Activated naive CD4-positive, alpha-beta T cell treated with anti-CD3 and anti-CD28 coated beads, Interleukin-2, amount 50 U/mL, for 24 hours (primary cell): ENCODE results near the gene FGF11.
A peak's percentile ranks its signal among the peaks of the same experiment; 100 is the strongest.

ENCODE experiments used
- H3K27ac Mint-ChIP-seq: one replicate; pipeline ENCODE4 v1.8.0; 2021; ENCODE audit warnings: mild to moderate bottlenecking, mixed read lengths
- H3K27me3 Mint-ChIP-seq: one replicate; pipeline ENCODE4 v1.8.0; 2021; ENCODE audit warnings: mixed read lengths
- H3K36me3 Mint-ChIP-seq: one replicate; pipeline ENCODE4 v1.8.0; 2021; ENCODE audit warnings: mixed read lengths
- H3K4me1 Mint-ChIP-seq: one replicate; pipeline ENCODE4 v1.8.0; 2021; ENCODE audit warnings: mixed read lengths
- H3K4me3 Mint-ChIP-seq: one replicate; pipeline ENCODE4 v1.8.0; 2021; ENCODE audit warnings: mild to moderate bottlenecking, mixed read lengths
- H3K9me3 Mint-ChIP-seq: one replicate; pipeline ENCODE4 v1.8.0; 2021; ENCODE audit warnings: mixed read lengths

Gene FGF11

GRCh38 chr17:7418472-7419152 lies 20.7 kb upstream of the FGF11 start:
- H3K27ac Mint-ChIP-seq: no peak overlapping the region
- no peaks in the 10 kb centered on the region for H3K4me1 Mint-ChIP-seq
- H3K36me3 Mint-ChIP-seq: no peaks in the 10 kb centered on the region
- no peaks in the 10 kb centered on the region for H3K27me3 Mint-ChIP-seq
- no peaks in the 10 kb centered on the region for H3K9me3 Mint-ChIP-seq
- H3K4me3 Mint-ChIP-seq: no peak overlapping the region

- Mint-ChIP-seq H3K27me3 (no peaks in the 10 kb centered on the region), H3K4me3 (no peak within 1 kb of the TSS), H3K4me1 (no peaks in the 10 kb centered on the region), H3K27ac (no peak within 1 kb of the TSS), H3K36me3 (no peaks in the 10 kb centered on the region), H3K9me3 (no peaks in the 10 kb centered on the region)
These were observed 19.3 kb upstream of the FGF11 start, which contains the start of gene SPEM1 for GRCh38 chr17:7419819-7420610. TSS of gene SPEM1 (plus strand) at chr17:7420324. CDS start at chr17:7420385, 61 bp downstream.

GRCh38 chr17:7421186-7421585 lies 18.1 kb upstream of the FGF11 start:
- Mint-ChIP-seq H3K27me3 (no peaks in the 10 kb centered on the region), H3K36me3 (no peaks in the 10 kb centered on the region), H3K9me3 (no peaks in the 10 kb centered on the region), H3K4me1 (no peaks in the 10 kb centered on the region), H3K27ac (no peak overlapping the region), H3K4me3 (no peak overlapping the region)

- no peaks in the 10 kb centered on the region for H3K9me3 Mint-ChIP-seq
- H3K27me3 Mint-ChIP-seq: no peaks in the 10 kb centered on the region
- no peaks in the 10 kb centered on the region for H3K4me1 Mint-ChIP-seq
- no peak overlapping the region for H3K27ac Mint-ChIP-seq
- no peaks in the 10 kb centered on the region for H3K36me3 Mint-ChIP-seq
- no peak overlapping the region for H3K4me3 Mint-ChIP-seq
These were observed 15.6 kb upstream of the FGF11 start for GRCh38 chr17:7423679-7424078.

- no peak within 1 kb of the TSS for H3K27ac Mint-ChIP-seq
- H3K4me3 Mint-ChIP-seq: no peak within 1 kb of the TSS
- no peaks in the 10 kb centered on the region for H3K36me3 Mint-ChIP-seq
- no peaks in the 10 kb centered on the region for H3K9me3 Mint-ChIP-seq
- H3K4me1 Mint-ChIP-seq: no peaks in the 10 kb centered on the region
- H3K27me3 Mint-ChIP-seq: no peaks in the 10 kb centered on the region
These were observed 14.0 kb upstream of the FGF11 start, which contains the start of gene SPEM2 for GRCh38 chr17:7425316-7425715. TSS of gene SPEM2 (plus strand) at chr17:7425616. CDS start at chr17:7425689, 73 bp downstream.

- H3K4me1 Mint-ChIP-seq: no peaks in the 10 kb centered on the region
- H3K27ac Mint-ChIP-seq: no peak overlapping the region
These were observed 13.6 kb upstream of the FGF11 start for GRCh38 chr17:7425756-7426155.

GRCh38 chr17:7426203-7426863 lies 13.0 kb upstream of the FGF11 start:
- H3K27ac Mint-ChIP-seq: no peak overlapping the region
- no peaks in the 10 kb centered on the region for H3K36me3 Mint-ChIP-seq
- no peaks in the 10 kb centered on the region for H3K27me3 Mint-ChIP-seq
- no peaks in the 10 kb centered on the region for H3K9me3 Mint-ChIP-seq
- H3K4me1 Mint-ChIP-seq: no peaks in the 10 kb centered on the region
- no peak overlapping the region for H3K4me3 Mint-ChIP-seq

More at GRCh38 chr17:7425756-7426155, 13.6 kb upstream of the FGF11 start:
- H3K36me3 Mint-ChIP-seq: no peaks in the 10 kb centered on the region
- no peak overlapping the region for H3K4me3 Mint-ChIP-seq
- no peaks in the 10 kb centered on the region for H3K9me3 Mint-ChIP-seq
- no peaks in the 10 kb centered on the region for H3K27me3 Mint-ChIP-seq

GRCh38 chr17:7426896-7427489 lies 12.3 kb upstream of the FGF11 start:
- no peak overlapping the region for H3K4me3 Mint-ChIP-seq
- H3K36me3 Mint-ChIP-seq: no peaks in the 10 kb centered on the region
- H3K27me3 Mint-ChIP-seq: no peaks in the 10 kb centered on the region
- H3K9me3 Mint-ChIP-seq: no peaks in the 10 kb centered on the region
- no peak overlapping the region for H3K27ac Mint-ChIP-seq
- H3K4me1 Mint-ChIP-seq: no peaks in the 10 kb centered on the region

- H3K9me3 Mint-ChIP-seq: no peaks in the 10 kb centered on the region
- no peak overlapping the region for H3K27ac Mint-ChIP-seq
- no peaks in the 10 kb centered on the region for H3K4me1 Mint-ChIP-seq
- no peaks in the 10 kb centered on the region for H3K36me3 Mint-ChIP-seq
- H3K27me3 Mint-ChIP-seq: no peaks in the 10 kb centered on the region
- H3K4me3 Mint-ChIP-seq: no peak overlapping the region
These were observed 11.8 kb upstream of the FGF11 start for GRCh38 chr17:7427549-7427948.

- H3K27ac Mint-ChIP-seq: peak within 1 kb of the TSS; percentile 27
- no peak within 1 kb of the TSS for H3K4me3 Mint-ChIP-seq
- H3K27me3 Mint-ChIP-seq: no peaks in the 10 kb centered on the region
- H3K36me3 Mint-ChIP-seq: no peaks in the 10 kb centered on the region
- no peaks in the 10 kb centered on the region for H3K9me3 Mint-ChIP-seq
- H3K4me1 Mint-ChIP-seq: no peaks in the 10 kb centered on the region
These were observed 10.8 kb upstream of the FGF11 start, which contains the start of gene SPEM3 for GRCh38 chr17:7428557-7428956. TSS of gene SPEM3 (plus strand) at chr17:7428857. CDS start at chr17:7428903, 46 bp downstream.

GRCh38 chr17:7429722-7430121 lies 9.6 kb upstream of the FGF11 start:
- Mint-ChIP-seq H3K27me3 (no peaks in the 10 kb centered on the region), H3K27ac (no peak overlapping the region), H3K36me3 (no peaks in the 10 kb centered on the region), H3K4me1 (no peaks in the 10 kb centered on the region), H3K4me3 (no peak overlapping the region), H3K9me3 (no peaks in the 10 kb centered on the region)

GRCh38 chr17:7431231-7431630 lies 8.1 kb upstream of the FGF11 start:
- H3K4me1 Mint-ChIP-seq: peaks cover 3% of the 10 kb centered on the region

GRCh38 chr17:7432296-7432695 lies 7.0 kb upstream of the FGF11 start:
- no peaks in the 10 kb centered on the region for H3K9me3 Mint-ChIP-seq
- H3K4me3 Mint-ChIP-seq: no peak overlapping the region
- H3K27me3 Mint-ChIP-seq: no peaks in the 10 kb centered on the region
- H3K36me3 Mint-ChIP-seq: no peaks in the 10 kb centered on the region
- H3K4me1 Mint-ChIP-seq: peaks cover 11% of the 10 kb centered on the region
- peak overlapping the region; percentile 51 for H3K27ac Mint-ChIP-seq

More at GRCh38 chr17:7431231-7431630, 8.1 kb upstream of the FGF11 start:
- no peaks in the 10 kb centered on the region for H3K36me3 Mint-ChIP-seq
- H3K9me3 Mint-ChIP-seq: no peaks in the 10 kb centered on the region
- no peak overlapping the region for H3K4me3 Mint-ChIP-seq
- no peaks in the 10 kb centered on the region for H3K27me3 Mint-ChIP-seq
- H3K27ac Mint-ChIP-seq: no peak overlapping the region

- Mint-ChIP-seq H3K27ac (peak overlapping the region; percentile 95), H3K4me1 (peaks cover 38% of the 10 kb centered on the region), H3K27me3 (peaks cover 7% of the 10 kb centered on the region), H3K36me3 (no peaks in the 10 kb centered on the region), H3K9me3 (no peaks in the 10 kb centered on the region), H3K4me3 (peak overlapping the region; percentile 96)
These were observed 3.4 kb upstream of the FGF11 start for GRCh38 chr17:7435676-7436555.
